Dermis lymphatic vessel endothelial cell (primary cell): ENCODE results near the gene PDHA1. TPM values are rescaled to one million over a fixed set of nuclear protein-coding genes. Genes with fewer than 3 reads are reported as not detected.

Source experiments
- total RNA-seq: library from RNA; depleted of rRNA; stranded (reverse); fragments of >200 nt; gene quantifications from 2 replicates; pipeline ENCODE4 v1.2.1, GENCODE V29; 2014

PDHA1 gene
- total RNA-seq = 55.7 and 85.4 TPM in 2 replicates

GRCh38 chrX:19343535-19344408 lies at the start of gene PDHA1:
PDHA1 (plus strand) TSS chrX:19343927; CDS start chrX:19344038, 111 bp downstream.

Other genes with a start within 250 kb of the PDHA1 start
- under 0.01 TPM in 2 replicates for gene ADGRG2, start 221.5 kb upstream of the PDHA1 start, total RNA-seq
- gene MAP3K15, start 171.6 kb downstream of the PDHA1 start, total RNA-seq = 0.09 and 0.22 TPM in 2 replicates